ENCODE data around the gene ATAD3B. TPM values are rescaled to one million over a fixed set of nuclear protein-coding genes. Genes with fewer than 3 reads are reported as not detected.

The ATAD3B gene
- total RNA-seq, 2 experiments from 2014 or later: 75.7 to 77.4 TPM

DNA sequence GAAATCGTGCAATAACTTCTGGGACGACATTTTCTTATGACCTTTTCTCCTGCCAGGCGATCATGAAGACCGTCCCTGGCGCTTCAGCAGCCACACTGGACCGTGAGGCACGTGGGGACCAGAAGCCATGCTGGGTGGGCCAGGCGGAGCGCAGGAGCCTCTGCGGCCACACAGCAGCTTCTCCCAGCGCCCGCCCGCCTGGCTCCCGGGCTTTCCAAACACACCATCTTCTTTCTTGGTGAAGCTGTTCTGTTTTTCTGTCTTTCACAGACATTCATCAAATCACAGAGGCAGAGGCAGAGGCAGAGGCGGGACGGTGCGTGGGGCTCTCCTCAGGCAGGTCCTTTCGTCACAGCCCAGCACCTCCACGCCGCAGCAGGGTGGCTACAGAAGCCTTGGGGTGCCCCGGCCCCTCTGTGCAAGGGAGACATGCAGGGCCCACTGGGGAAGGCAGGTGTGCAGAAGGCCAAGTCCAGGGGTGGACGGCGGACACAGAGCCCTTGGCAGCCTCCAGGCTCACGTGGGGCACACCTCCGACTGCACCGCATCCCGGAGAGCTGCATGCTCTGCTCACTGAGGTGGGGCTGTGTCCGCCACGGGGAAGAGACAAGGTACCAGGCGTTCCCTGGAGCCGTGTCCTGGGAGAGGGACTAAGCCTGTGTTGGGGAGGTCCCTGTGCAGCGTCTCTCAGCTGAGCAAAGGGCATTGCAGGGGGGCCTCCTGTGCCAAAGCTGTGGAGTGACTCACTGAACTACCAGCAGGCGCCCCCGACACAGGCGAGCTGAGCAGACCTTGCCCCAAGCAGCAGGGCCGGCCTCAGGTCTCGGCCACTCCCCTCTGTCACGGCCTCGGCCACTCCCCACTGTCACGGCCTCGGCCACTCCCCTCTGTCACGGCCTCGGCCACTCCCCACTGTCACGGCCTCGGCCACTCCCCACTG lies 71.5 kb downstream of the ATAD3B start:
- no peak overlapping the region for H3K4me3 Mint-ChIP-seq
- no peak overlapping the region for H3K27ac Mint-ChIP-seq

DNA sequence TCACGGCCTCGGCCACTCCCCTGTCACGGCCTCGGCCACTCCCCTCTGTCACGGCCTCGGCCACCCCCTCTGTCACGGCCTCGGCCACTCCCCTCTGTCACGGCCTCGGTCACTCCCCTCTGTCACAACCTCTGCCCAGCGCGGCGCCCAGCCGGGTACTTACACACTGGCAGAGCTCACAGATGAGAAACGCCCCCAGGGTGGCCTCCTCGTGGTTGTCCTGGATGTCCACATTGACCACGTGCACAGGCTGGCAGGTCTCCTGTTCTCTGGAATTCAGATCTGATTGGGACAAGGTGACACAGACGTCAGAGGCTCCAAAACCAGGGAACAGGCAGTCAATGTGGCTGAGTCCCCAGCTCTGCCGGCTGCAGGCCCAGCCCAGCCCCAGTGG lies 72.1 kb downstream of the ATAD3B start:
- DNase-seq: no peak
- H3K4me3 Mint-ChIP-seq: no peak overlapping the region
- H3K27ac Mint-ChIP-seq: no peak overlapping the region

More for the DNA sequence above, 71.5 kb downstream of the ATAD3B start:
- Mint-ChIP-seq H3K36me3 (peaks cover 6% of the 10 kb centered on the region), H3K9me3 (no peaks in the 10 kb centered on the region), H3K4me1 (peaks cover 1% of the 10 kb centered on the region), H3K27me3 (no peaks in the 10 kb centered on the region)
- DNase-seq: no peak

DNA sequence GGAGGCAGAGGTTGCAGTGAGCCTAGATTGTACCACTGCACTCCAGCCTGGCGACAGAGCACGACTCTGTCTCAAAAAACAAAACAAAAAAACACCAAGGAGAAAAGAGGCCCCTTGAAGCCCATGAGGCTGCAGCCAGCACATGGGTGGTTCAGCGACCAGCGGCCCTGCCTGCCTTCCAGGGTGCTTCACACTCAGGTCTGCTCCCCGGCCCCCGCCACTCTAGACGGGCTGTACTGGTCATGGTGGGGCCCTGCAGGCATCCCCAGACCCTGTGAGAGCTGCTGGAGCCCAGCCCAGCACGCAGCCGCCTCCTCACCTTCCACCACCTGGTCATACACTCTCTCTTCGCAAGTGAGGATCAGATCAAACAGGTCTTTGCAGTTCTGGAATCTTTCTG lies 73.0 kb downstream of the ATAD3B start:
- Mint-ChIP-seq H3K4me3 (no peak overlapping the region), H3K27me3 (no peaks in the 10 kb centered on the region), H3K27ac (no peak overlapping the region), H3K4me1 (no peaks in the 10 kb centered on the region), H3K9me3 (no peaks in the 10 kb centered on the region), H3K36me3 (peaks cover 6% of the 10 kb centered on the region)
- no peak for DNase-seq

More for the DNA sequence above, 72.1 kb downstream of the ATAD3B start:
- Mint-ChIP-seq H3K4me1 (peaks cover 1% of the 10 kb centered on the region), H3K27me3 (no peaks in the 10 kb centered on the region), H3K9me3 (no peaks in the 10 kb centered on the region), H3K36me3 (peaks cover 6% of the 10 kb centered on the region)

Other genes starting within 250 kb of the ATAD3B start
- 10 to 100 TPM; 85.9 to 95.9 TPM for gene SDF4, start 239.8 kb upstream of the ATAD3B start, total RNA-seq
- 10 to 100 TPM; 17.5 to 18.9 TPM for gene B3GALT6, start 239.5 kb upstream of the ATAD3B start, total RNA-seq
- 1 to 10 TPM; 2.4 to 3.8 TPM for gene C1QTNF12, start 225.0 kb upstream of the ATAD3B start, total RNA-seq
- 10 to 100 TPM; 69.9 to 70.6 TPM for gene UBE2J2, start 197.9 kb upstream of the ATAD3B start, total RNA-seq
- 1 to 10 TPM; 4.9 to 6.9 TPM for gene SCNN1D, start 191.3 kb upstream of the ATAD3B start, total RNA-seq
- 10 to 100 TPM; 26.6 to 28.4 TPM for gene ACAP3, start 163.8 kb upstream of the ATAD3B start, total RNA-seq
- 10 to 100 TPM; 29.6 to 30.0 TPM for gene PUSL1, start 163.2 kb upstream of the ATAD3B start, total RNA-seq
- gene INTS11, start 147.1 kb upstream of the ATAD3B start, total RNA-seq: 100 to 1,000 TPM; 111 to 113 TPM
- gene CPTP, start 147.0 kb upstream of the ATAD3B start, total RNA-seq: 10 to 100 TPM; 12.2 to 13.7 TPM
- gene TAS1R3, start 140.5 kb upstream of the ATAD3B start, total RNA-seq: under 1 TPM; 0.06 to 0.20 TPM
- gene DVL1, start 122.3 kb upstream of the ATAD3B start, total RNA-seq: 10 to 100 TPM; 26.8 to 29.0 TPM
- gene MXRA8, start 113.2 kb upstream of the ATAD3B start, total RNA-seq: under 1 TPM; 0.50 to 0.97 TPM
- 100 to 1,000 TPM; 143 to 144 TPM for gene AURKAIP1, start 96.6 kb upstream of the ATAD3B start, total RNA-seq
- gene CCNL2, start 72.4 kb upstream of the ATAD3B start, total RNA-seq: 10 to 100 TPM; 91.6 to 92.2 TPM
- gene MRPL20, start 64.5 kb upstream of the ATAD3B start, total RNA-seq: 100 to 1,000 TPM; 181 to 182 TPM
- not detected for gene ANKRD65, start 50.5 kb upstream of the ATAD3B start, total RNA-seq
- under 1 TPM; 0.25 to 0.44 TPM for gene VWA1, start 36.1 kb upstream of the ATAD3B start, total RNA-seq
- 1 to 10 TPM; 1.3 to 1.5 TPM for gene ATAD3C, start 22.1 kb upstream of the ATAD3B start, total RNA-seq
- 10 to 100 TPM; 87.9 to 89.2 TPM for gene ATAD3A, start 40.4 kb downstream of the ATAD3B start, total RNA-seq
- under 1 TPM in 1 of 2 experiments, not detected in 1; 0.88 TPM for gene TMEM240, start 68.9 kb downstream of the ATAD3B start, total RNA-seq
- gene SSU72, start 103.1 kb downstream of the ATAD3B start, total RNA-seq: 100 to 1,000 TPM; 124 to 131 TPM
- gene FNDC10, start 128.4 kb downstream of the ATAD3B start, total RNA-seq: 1 to 10 TPM; 2.9 to 3.3 TPM
- gene MIB2, start 143.7 kb downstream of the ATAD3B start, total RNA-seq: 10 to 100 TPM; 33.1 to 38.7 TPM
- gene MMP23B, start 160.4 kb downstream of the ATAD3B start, total RNA-seq: 1 to 10 TPM; 1.4 to 2.3 TPM
- 10 to 100 TPM; 42.2 to 43.3 TPM for gene CDK11B, start 187.2 kb downstream of the ATAD3B start, total RNA-seq
- gene SLC35E2B, start 221.0 kb downstream of the ATAD3B start, total RNA-seq: 10 to 100 TPM; 19.3 to 20.1 TPM